GM12865 (cell line): ENCODE measurements around the gene TMCC2.

Experiments used
- DNase-seq: peaks from one replicate; pipeline ENCODE4 v3.0.0; 2010; ENCODE audit warnings: low read depth
- H3K4me3 ChIP-seq: 2 replicates; pipeline ENCODE4 v1.5.1; 2011; ENCODE audit warnings: mild to moderate bottlenecking, low read depth, low read length, control low read depth
- TF ChIP-seq, protein P1 (sequence below): IDR thresholded peaks from 2 replicates; pipeline ENCODE4 v1.5.1; 2011; ENCODE audit warnings: low read length, control low read depth, low read depth, inconsistent platforms; ENCODE audit not compliant: insufficient read depth; ENCODE audit errors: missing control alignments

TMCC2 gene

GRCh38 chr1:205271277-205271676 lies 43.5 kb downstream of the TMCC2 start:
- no peak overlapping the region for H3K4me3 ChIP-seq
- TF ChIP-seq, protein P1, sequence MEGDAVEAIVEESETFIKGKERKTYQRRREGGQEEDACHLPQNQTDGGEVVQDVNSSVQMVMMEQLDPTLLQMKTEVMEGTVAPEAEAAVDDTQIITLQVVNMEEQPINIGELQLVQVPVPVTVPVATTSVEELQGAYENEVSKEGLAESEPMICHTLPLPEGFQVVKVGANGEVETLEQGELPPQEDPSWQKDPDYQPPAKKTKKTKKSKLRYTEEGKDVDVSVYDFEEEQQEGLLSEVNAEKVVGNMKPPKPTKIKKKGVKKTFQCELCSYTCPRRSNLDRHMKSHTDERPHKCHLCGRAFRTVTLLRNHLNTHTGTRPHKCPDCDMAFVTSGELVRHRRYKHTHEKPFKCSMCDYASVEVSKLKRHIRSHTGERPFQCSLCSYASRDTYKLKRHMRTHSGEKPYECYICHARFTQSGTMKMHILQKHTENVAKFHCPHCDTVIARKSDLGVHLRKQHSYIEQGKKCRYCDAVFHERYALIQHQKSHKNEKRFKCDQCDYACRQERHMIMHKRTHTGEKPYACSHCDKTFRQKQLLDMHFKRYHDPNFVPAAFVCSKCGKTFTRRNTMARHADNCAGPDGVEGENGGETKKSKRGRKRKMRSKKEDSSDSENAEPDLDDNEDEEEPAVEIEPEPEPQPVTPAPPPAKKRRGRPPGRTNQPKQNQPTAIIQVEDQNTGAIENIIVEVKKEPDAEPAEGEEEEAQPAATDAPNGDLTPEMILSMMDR, result no peak
- DNase-seq, result no peak

DNA sequence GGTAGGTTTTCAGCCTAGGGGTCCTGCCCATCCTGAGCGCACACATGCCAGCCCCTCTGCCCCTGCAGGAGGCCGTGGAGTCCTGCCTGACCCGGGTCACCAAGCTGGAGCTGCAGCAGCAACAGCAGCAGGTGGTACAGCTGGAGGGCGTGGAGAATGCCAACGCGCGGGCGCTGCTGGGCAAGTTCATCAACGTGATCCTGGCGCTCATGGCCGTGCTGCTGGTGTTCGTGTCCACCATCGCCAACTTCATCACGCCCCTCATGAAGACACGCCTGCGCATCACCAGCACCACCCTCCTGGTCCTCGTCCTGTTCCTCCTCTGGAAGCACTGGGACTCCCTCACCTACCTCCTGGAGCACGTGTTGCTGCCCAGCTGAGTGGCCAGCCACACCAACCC lies 44.0 kb downstream of the TMCC2 start:
- no peak for DNase-seq
- no peak overlapping the region for H3K4me3 ChIP-seq
- TF ChIP-seq, protein P1, result no peak

DNA sequence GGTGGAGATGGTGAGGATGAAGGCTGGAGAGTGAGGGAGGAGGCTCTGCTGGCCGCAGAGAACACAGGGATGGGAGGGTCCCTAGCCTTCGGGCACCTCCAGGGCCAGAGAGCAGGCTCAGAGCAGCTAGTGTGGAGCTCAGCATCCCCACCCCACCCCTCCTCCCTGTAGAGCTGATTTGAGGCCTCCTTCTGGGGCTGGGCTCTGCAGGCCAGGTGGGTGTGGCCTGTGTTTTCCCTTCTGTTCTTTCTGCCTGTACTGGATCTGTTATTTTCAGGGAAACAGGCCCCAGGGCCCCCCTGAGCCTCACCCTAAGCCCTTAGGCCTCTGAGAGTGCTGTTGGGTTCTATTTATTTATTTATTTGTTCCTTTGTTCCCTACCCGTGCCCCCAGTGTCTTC lies 44.8 kb downstream of the TMCC2 start:
- H3K4me3 ChIP-seq, result no peak overlapping the region
- no peak for DNase-seq
- TF ChIP-seq, protein P1, result no peak

GRCh38 chr1:205273551-205273982 lies 45.8 kb downstream of the TMCC2 start:
- TF ChIP-seq, protein P1, result peak; percentile 99
- H3K4me3 ChIP-seq, result no peak overlapping the region
- DNase-seq, result peak; percentile 87

GRCh38 chr1:205274041-205274691 lies 46.4 kb downstream of the TMCC2 start:
- TF ChIP-seq, protein P1, result no peak
- H3K4me3 ChIP-seq, result no peak overlapping the region
- DNase-seq, result no peak

DNA sequence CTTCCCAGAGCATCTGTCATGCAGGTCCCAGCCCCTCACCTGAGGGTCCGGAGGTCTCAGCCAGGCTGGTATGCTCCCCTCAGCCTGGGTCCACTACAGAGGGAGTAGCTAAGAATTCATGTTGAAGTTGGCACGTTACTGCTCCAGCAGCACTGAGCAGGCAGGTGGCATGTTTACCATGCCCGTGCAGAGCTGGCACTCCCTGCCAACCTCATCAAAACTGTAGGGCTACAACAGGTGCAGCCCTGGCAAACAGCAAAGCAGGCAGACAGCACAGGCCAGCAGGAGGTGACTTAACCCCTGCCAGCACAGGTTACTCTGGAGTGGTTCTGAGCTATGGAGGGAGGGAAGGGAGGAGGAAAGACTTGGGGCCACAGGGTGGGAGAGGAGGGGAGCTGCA lies 47.4 kb downstream of the TMCC2 start:
- TF ChIP-seq, protein P1, result no peak

More for the DNA sequence above, 47.4 kb downstream of the TMCC2 start:
- no peak overlapping the region for H3K4me3 ChIP-seq
- no peak for DNase-seq
